NK-92 treated with Interleukin-12 subunit alpha and Interleukin-12 subunit beta, amount 100 ng/mL, for 24 hours (cell line): ENCODE results near the gene ATP7A.
"Not testable (repeated sequence)": the region's sequence is repeated elsewhere in the genome, so short reads cannot be mapped to it uniquely, and the experiment has no call there.

Experiments used
- DNase-seq: peaks from one replicate; lab custom pipeline; 2025; lab: John Stamatoyannopoulos, UW

The ATP7A gene

DNA sequence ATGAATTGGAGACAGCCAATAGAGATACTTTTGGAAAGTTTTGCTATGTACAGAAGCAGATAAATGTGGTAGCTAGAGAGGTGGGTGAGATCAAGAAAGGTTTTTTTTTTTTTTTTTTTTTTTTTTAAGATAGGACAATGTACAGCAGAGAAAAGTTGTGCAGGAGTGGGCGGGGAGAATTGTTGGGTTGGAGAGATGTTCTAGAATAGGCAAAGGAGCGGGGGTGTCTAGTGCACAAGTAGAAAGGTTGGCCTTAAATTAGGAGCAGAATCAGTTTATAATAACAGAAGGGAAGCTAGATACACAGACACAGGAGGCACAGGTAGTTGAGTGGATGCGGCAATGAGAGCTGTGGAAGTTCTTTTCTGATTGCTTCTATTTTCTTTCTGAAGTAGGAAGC is 127.4 kb downstream of the ATP7A start:
- no peak for DNase-seq

DNA sequence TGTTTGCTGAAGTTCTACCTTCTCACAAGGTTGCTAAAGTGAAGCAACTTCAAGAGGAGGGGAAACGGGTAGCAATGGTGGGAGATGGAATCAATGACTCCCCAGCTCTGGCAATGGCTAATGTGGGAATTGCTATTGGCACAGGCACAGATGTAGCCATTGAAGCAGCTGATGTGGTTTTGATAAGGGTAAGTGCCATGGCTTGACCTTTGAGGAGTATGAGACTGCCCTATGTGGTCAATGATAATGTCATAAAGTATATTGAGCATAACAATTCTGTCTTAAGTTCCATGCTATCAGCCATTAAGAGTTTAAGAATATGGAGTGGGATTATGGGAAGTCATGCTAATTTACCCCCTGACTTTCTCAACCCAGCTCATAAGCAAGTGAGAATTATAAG is 132.1 kb downstream of the ATP7A start:
- no peak for DNase-seq

DNA sequence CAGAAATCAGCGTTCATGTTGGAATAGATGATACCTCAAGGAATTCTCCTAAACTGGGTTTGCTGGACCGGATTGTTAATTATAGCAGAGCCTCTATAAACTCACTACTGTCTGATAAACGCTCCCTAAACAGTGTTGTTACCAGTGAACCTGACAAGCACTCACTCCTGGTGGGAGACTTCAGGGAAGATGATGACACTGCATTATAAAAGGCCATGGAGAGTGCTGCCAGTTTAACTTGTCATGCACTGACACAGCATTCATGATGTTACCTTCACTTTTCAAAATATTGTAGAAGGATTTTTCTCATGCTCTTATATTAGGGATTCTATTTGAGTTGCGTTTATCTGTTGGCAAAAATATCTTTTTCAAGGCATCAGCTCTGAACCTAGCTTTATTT is 135.9 kb downstream of the ATP7A start:
- DNase-seq = no peak

DNA sequence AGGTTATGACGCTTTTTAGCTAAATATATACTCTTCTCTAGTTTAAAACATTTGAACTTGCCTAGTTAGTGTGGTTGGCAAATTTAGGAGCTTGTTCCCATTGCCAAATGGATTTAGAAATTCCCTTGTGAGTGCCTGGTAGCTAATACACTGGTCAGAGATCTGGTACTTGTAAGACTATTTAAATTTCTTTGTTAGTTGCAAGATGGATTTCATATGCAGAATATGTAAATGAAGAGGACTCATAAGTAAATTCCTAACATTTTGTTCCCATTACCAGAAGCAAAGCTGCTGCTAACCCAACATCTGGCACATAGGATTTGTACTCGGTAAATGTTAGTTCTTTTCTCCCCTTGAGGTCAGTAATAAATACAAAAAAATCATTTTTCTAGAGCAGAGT is 137.6 kb downstream of the ATP7A start:
- DNase-seq = no peak

DNA sequence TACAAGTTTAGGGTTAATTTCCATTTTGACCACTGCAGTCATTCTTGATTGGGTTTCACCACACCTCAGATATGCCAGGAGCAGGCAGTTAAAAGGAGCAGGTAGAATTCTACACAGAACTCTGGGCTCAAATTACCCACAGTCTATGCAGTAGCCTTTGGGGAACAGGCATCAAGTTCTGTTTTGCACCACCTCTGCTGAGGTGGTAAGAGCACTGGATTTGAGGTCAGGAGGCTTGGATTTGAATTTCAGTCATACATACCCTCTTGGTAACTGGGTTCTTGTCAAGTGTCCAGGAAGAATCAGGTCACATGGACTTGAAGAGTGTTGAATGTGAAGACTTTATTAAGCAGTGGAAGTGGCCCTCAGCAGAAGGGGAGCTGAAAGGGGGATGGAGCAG is 153.2 kb downstream of the ATP7A start:
- no peak for DNase-seq

DNA sequence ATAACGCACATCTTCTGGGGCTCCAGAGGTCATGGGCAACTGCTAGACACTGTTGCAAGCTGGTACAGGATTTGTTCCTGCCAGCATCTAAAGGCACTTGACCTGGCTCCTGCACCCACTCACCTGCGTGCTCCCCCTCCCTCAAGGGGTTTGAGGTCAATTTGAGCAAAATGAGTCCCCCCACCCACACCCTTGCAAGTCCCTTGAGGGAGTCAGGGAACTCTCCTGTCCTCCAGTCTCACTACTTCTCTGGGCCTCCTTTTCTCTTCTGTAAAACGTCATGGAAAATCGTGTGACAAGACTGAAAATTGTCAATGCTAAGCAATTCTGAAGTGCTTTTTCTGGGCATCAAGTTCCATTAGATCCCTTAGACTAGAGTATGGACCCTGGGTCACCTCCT is 153.7 kb downstream of the ATP7A start:
- no peak for DNase-seq

DNA sequence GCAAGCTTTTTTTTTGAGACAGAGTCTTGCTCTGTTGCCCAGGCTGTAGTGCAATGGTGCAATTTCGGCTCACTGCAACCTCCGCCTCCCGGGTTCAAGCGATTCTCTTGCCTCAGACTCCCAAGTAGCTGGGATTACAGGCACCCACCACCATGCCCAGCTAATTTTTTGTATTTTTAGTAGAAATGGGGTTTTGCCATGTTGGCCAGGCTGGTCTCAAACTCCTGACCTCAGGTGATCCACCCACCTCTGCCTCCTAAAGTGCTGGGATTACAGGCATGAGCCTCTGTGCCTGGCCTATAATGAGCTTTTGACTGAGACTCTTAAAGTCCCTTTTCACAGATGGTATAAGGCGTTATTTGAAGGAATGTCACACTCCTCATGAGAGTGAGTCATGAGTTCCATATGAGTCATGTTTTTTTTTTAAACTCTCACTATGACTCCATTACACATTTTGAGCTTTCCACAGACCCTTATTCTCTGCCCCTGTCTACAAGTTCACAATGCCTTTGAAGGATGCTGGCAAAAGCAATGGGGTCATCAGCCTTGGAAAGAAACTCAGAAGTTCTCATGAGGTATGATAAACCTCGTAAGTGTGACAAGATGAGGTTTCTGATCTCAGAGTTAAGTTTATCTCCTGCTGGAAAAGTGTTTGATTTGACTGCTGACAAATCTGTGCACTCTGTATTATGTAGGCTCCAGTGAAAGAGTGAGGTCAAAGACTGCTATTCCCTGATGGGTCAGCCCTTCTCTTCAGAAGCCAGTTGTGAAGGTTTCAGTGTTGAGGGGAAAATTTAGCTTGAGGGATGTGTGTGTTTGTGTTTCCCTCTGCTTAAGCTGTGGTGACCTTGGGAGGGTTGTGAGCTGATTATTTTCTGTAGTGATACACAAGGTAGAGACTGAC is 154.5 kb downstream of the ATP7A start:
- not testable (repeated sequence) for DNase-seq

DNA sequence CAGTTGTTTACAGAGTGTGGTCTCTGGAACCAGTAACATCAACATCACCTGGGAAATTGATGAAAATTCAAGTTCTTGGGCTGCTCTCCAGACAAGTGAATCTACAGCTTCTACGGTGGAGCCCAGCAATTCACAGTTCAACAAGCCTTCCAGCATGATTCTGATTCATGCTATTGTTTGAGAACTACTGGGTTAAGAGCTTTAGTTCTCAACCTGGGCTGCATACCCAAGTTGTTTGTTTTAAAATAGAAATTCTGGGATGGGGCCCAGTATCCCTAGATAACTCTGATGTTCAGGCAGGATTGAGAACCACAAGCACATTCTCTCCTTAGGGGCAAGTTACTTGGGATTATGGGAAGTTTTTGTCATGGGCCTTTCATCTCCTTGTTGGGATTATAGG is 155.6 kb downstream of the ATP7A start:
- no peak for DNase-seq

DNA sequence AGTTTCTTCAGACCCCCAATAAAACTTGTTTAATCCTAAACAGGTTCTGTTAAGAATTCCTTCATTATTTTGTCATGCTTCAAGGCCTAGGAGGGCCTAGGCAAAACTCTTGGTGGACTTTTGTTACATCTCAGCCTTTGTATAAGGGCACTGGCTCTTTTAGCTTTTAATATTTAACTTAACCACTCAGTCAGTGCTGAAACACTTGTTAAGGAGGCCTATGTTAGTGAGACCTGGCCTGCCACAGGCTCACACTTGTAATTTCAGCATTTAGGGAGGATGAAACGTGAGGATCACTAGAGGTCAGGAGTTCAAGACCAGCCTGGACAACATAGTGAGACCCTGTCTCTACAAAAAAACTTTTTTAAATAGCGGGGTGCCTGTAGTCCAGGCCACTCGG is 160.8 kb downstream of the ATP7A start:
- DNase-seq = no peak

DNA sequence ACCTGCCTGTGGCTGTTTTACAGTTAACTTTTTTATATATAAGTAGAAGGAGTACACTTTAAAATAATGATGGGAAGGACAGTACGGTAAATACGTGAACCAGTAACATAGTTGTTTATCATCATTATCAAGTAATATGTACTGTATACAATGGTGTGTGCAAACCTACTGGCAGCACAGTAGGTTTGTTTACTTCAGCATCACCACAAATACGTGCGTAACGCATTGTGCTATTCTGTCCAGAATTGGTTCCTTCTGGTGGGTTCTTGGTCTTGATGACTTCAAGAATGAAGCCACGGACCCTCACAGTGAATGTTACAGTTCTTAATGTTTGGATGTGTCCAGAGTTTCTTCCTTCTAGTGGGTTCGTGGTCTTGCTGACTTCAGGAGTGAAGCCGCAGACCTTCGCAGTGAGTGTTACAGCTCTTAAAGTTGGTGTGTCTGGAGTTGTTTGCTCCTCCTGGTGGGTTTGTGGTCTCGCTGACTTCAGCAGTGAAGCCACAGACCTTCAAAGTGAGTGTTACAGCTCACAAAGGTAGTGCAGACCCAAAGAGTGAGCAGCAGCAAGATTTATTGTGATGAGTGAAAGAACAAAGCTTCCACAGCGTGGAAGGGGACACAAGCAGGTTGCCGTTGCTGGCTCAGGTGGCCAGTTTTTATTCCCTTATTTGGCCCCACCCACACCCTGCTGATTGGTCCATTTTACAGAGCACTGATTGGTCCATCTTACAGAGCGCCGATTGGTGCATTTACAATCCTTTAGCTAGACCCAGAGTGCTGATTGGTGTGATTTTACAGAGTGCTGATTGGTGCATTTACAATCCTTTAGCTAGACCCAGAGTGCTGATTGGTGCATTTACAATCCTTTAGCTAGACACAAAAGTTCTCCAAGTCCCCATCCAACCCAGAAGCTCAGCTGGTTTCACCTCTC is 162.9 kb downstream of the ATP7A start:
- not testable (repeated sequence) for DNase-seq

DNA sequence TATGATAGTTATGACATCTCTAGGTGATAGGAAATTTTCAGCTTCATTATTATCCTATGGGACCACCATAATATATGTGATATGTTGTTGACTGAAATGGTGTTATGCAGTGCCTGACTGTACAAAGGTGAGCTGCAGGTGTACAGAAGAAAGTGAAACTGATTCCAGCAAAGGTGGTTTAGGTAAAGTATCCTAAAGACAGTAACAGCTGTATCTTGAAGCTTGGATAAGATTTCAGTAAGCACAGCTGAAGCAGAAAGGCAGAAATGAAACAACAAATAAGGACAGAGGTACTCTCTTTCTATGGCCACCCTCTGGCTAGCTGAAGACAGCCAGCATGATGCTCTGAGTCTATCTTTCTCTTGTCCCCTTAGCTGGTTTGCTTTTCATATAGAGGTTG is 163.6 kb downstream of the ATP7A start:
- no peak for DNase-seq

DNA sequence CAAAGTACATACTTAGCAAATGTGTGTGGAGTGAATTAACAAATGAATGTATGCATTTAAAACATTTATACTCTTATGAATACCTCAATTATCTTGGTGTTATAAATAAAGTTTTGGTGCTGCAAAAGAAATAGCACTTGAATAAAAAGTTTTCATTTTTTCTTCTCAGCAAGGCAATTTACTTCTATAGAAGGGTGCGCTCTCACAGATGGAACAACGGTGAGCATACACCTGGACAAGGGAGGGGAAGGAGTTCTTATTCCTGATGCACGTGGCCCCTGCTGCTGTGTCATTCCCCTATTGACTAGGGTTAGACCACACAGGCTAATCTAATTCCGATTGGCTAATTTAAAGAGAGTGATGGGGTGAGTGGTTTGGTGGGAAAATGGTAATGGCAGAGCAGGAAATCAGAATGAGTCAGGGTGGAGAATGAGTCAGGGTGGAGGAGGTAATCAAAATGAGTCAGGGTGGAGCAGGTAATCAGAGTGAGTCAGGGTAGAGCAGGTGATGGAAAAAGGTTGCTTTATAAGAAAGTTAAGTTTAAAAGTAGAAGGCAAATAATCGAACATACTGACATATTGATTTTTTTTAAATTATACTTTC is 165.4 kb downstream of the ATP7A start:
- DNase-seq = no peak

DNA sequence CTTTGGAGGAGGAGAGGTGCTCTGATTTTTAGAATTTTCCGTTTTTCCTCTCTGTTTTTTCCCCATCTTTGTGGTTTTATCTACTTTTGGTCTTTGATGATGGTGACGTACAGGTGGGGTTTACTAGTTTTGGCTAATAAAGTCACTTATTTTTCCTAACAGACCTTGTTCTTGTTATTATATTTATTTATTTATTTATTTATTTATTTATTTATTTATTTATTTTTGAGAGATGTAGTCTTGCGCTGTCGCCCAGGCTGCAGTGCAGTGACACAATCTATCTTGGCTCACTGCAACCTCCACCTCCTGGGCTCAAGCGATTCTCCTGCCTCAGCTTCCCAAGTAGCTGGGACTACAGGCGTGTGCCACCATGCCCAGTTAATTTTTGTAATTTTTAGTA is 170.9 kb downstream of the ATP7A start:
- DNase-seq = not testable (repeated sequence)

DNA sequence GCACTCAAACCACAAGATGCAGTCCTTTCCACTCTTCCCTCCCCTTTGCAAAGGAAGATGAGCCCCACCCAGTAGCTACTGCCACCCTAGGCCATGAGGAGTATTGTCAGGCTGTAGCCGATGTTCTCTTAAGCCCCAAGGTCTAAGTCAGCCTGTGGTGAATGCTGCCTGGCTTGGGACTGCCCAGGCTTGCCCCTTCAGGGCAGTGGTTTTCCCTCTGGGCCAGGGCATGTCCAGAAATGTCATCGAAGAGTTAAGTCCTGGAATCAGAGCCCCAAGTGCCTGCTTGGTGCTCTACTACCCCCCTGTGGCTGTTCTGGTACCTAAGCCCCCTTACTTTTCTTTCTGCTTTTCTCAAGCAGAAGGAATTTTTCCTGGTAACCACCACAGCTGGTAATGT is 181.8 kb downstream of the ATP7A start:
- no peak for DNase-seq

DNA sequence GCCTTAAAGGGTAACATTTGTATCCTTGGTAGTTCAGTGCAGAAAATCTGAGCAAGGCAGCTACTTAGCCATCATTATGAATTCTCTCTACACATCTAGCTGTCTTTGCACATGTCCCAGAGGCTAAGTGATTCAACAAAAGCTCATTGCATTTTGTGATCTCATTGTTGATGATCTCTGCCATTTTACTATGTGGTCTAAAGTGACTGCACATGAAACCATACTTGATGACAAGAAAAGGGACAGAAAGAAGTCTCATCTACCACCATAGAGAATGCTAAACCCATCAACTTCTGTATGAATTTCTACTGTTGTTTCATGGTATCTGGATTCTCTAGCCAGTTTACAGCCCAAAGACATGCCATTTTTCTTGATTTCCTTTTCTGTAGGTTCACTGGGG is 187.6 kb downstream of the ATP7A start:
- no peak for DNase-seq
